ENCODE data around the gene MINDY4.
A peak's percentile ranks its signal among the peaks of the same experiment; 100 is the strongest.

MINDY4 gene

GRCh38 chr7:30771174-30771879 is at the start of gene MINDY4:
Gene MINDY4, plus strand, starts transcription at chr7:30771417. Its CDS starts 77 bp downstream, at chr7:30771494.
- peak; percentile 95 for DNase-seq

- no peak for DNase-seq
These were observed 49.0 kb upstream of the MINDY4 start for GRCh38 chr7:30722187-30722586.

- no peak for DNase-seq
These were observed 48.5 kb upstream of the MINDY4 start for GRCh38 chr7:30722671-30723070.

- no peak for DNase-seq
These were observed 47.4 kb upstream of the MINDY4 start for GRCh38 chr7:30723776-30724175.

GRCh38 chr7:30726296-30727006 is 44.8 kb upstream of the MINDY4 start:
- no peak for DNase-seq

- peak; percentile 35 for DNase-seq
These were observed 43.9 kb upstream of the MINDY4 start for GRCh38 chr7:30727061-30727945.

- DNase-seq: no peak
These were observed 42.6 kb upstream of the MINDY4 start for GRCh38 chr7:30728591-30729100.

GRCh38 chr7:30729642-30730041 is 41.6 kb upstream of the MINDY4 start:
- no peak for DNase-seq

- DNase-seq: no peak
These were observed 41.1 kb upstream of the MINDY4 start for GRCh38 chr7:30730097-30730496.

- DNase-seq: no peak
These were observed 40.2 kb upstream of the MINDY4 start for GRCh38 chr7:30730996-30731395.

GRCh38 chr7:30731581-30731980 is 39.6 kb upstream of the MINDY4 start:
- DNase-seq: peak; percentile 95

GRCh38 chr7:30732606-30733005 is 38.6 kb upstream of the MINDY4 start:
- no peak for DNase-seq

GRCh38 chr7:30733216-30733615 is 38.0 kb upstream of the MINDY4 start:
- no peak for DNase-seq

- no peak for DNase-seq
These were observed 37.5 kb upstream of the MINDY4 start for GRCh38 chr7:30733691-30734090.

- peak; percentile 23 for DNase-seq
These were observed 36.7 kb upstream of the MINDY4 start for GRCh38 chr7:30734497-30734896.

GRCh38 chr7:30735631-30736030 is 35.6 kb upstream of the MINDY4 start:
- DNase-seq: no peak

GRCh38 chr7:30736291-30736690 is 34.9 kb upstream of the MINDY4 start:
- DNase-seq: no peak

GRCh38 chr7:30738026-30738915 is 32.9 kb upstream of the MINDY4 start:
- DNase-seq: no peak

GRCh38 chr7:30739691-30740090 is 31.5 kb upstream of the MINDY4 start:
- peak; percentile 11 for DNase-seq

GRCh38 chr7:30740417-30741181 is 30.6 kb upstream of the MINDY4 start:
- DNase-seq: peak; percentile 76

GRCh38 chr7:30741289-30741688 is 29.9 kb upstream of the MINDY4 start:
- DNase-seq: no peak
